ENCODE data around the gene ZNF354C.

- TF ChIP-seq CTCF (IDR thresholded peaks at IDR 0.05) (no peak), POLR2A (IDR thresholded peaks at IDR 0.05) (peak in 1 of 2 donors; percentile 14)
Measured at GRCh38 chr5:179060116-179061008, at the start of gene ZNF354C.
